Fibroblast of pulmonary artery (primary cell): Measurements from ENCODE around the gene CHD1L.
A peak's percentile ranks its signal among the peaks of the same experiment; 100 is the strongest.
"Not testable (repeated sequence)": the region's sequence is repeated elsewhere in the genome, so short reads cannot be mapped to it uniquely, and the experiment has no call there.

Source experiments
- DNase-seq: peaks from one replicate; pipeline ENCODE4 v3.0.0-alpha.2; 2010; ENCODE audit warnings: low read depth
- H3K4me3 ChIP-seq: replicated peaks from 2 replicates; pipeline ENCODE4 v1.5.1; 2011; ENCODE audit warnings: low read depth, mild to moderate bottlenecking, control low read depth, low read length, moderate library complexity
- CTCF ChIP-seq: IDR thresholded peaks from 2 replicates; pipeline ENCODE4 v1.5.1; 2011; ENCODE audit warnings: mild to moderate bottlenecking, control low read depth, low read length, inconsistent platforms; ENCODE audit errors: missing control alignments

CHD1L gene

GRCh38 chr1:147283011-147283410, 40.5 kb downstream of the CHD1L start:
- TF ChIP-seq CTCF, result no peak
- no peak for DNase-seq

GRCh38 chr1:147287133-147287865, 44.8 kb downstream of the CHD1L start:
- TF ChIP-seq CTCF, result no peak
- peak; percentile 41 for DNase-seq
- no peak overlapping the region for H3K4me3 ChIP-seq

More at GRCh38 chr1:147283011-147283410, 40.5 kb downstream of the CHD1L start:
- H3K4me3 ChIP-seq, result no peak overlapping the region

- no peak overlapping the region for H3K4me3 ChIP-seq
- DNase-seq, result peak; percentile 78
- no peak for TF ChIP-seq CTCF
These were observed 49.5 kb downstream of the CHD1L start for GRCh38 chr1:147292012-147292411.

- no peak overlapping the region for H3K4me3 ChIP-seq
- DNase-seq, result peak; percentile 87
- TF ChIP-seq CTCF, result no peak
These were observed 50.3 kb downstream of the CHD1L start for GRCh38 chr1:147292631-147293251.

GRCh38 chr1:147297438-147297837, 55.0 kb downstream of the CHD1L start:
- DNase-seq, result no peak

GRCh38 chr1:147305803-147306202, 63.3 kb downstream of the CHD1L start:
- not testable (repeated sequence) for DNase-seq, H3K4me3 ChIP-seq

More at GRCh38 chr1:147297438-147297837, 55.0 kb downstream of the CHD1L start:
- H3K4me3 ChIP-seq, result no peak overlapping the region
- no peak for TF ChIP-seq CTCF

- no peak overlapping the region for H3K4me3 ChIP-seq
- TF ChIP-seq CTCF, result no peak
- DNase-seq, result no peak
These were observed 74.5 kb downstream of the CHD1L start for GRCh38 chr1:147316968-147317367.

- not testable (repeated sequence) for DNase-seq, H3K4me3 ChIP-seq
These were observed 84.6 kb downstream of the CHD1L start for GRCh38 chr1:147326933-147327687.
